ENCODE data around the gene BCL3. TPM values are rescaled to one million over a fixed set of nuclear protein-coding genes. Genes with fewer than 3 reads are reported as not detected.

The BCL3 gene
- total and polyA plus RNA-seq, 12 donors = 7.1 to 76.3 (median 20.9) TPM

DNA sequence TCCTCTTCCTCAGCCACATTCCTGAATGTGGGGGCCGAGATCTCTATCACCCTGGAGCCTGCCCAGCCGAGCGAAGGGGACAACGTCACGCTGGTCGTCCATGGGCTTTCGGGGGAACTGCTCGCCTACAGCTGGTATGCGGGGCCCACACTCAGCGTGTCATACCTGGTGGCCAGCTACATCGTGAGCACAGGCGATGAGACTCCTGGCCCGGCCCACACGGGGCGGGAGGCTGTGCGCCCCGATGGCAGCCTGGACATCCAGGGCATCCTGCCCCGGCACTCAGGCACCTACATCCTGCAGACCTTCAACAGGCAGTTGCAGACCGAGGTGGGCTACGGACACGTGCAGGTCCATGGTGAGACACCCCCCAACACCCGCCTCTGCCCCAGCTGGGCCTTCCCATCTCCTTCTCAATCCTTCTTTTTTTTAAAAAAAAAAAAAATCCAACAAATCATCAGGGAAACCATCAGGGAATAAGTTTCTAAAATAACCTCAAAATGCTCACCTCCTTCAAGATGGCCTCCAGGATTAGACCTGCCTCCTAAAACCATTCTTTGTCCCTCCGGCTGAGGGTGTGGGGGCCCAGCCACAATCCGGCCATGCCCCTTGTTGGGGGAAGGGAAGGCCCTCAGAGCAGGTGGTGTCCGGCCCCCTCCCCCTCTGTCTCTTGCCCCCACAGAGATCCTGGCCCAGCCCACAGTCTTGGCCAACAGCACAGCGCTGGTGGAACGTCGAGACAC lies 45.0 kb upstream of the BCL3 start:
- H3K36me3 ChIP-seq = no peaks in the 10 kb centered on the region
- intact Hi-C loops (cut with DNase I) = no loop called here
- H3K4me1 ChIP-seq = no peaks in the 10 kb centered on the region
- no peak overlapping the region for H3K27ac ChIP-seq
- no peaks in the 10 kb centered on the region for H3K27me3 ChIP-seq
- H3K9me3 ChIP-seq = no peaks in the 10 kb centered on the region
- ATAC-seq = no peak
- DNase-seq = no peak
- TF ChIP-seq, protein P1, sequence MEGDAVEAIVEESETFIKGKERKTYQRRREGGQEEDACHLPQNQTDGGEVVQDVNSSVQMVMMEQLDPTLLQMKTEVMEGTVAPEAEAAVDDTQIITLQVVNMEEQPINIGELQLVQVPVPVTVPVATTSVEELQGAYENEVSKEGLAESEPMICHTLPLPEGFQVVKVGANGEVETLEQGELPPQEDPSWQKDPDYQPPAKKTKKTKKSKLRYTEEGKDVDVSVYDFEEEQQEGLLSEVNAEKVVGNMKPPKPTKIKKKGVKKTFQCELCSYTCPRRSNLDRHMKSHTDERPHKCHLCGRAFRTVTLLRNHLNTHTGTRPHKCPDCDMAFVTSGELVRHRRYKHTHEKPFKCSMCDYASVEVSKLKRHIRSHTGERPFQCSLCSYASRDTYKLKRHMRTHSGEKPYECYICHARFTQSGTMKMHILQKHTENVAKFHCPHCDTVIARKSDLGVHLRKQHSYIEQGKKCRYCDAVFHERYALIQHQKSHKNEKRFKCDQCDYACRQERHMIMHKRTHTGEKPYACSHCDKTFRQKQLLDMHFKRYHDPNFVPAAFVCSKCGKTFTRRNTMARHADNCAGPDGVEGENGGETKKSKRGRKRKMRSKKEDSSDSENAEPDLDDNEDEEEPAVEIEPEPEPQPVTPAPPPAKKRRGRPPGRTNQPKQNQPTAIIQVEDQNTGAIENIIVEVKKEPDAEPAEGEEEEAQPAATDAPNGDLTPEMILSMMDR (IDR thresholded peaks at IDR 0.05) = no peak
- WGBS, 2 donors = 89 to 90% methylated on average over 28 of the region's 28 CpGs
- no peak overlapping the region for H3K4me3 ChIP-seq

DNA sequence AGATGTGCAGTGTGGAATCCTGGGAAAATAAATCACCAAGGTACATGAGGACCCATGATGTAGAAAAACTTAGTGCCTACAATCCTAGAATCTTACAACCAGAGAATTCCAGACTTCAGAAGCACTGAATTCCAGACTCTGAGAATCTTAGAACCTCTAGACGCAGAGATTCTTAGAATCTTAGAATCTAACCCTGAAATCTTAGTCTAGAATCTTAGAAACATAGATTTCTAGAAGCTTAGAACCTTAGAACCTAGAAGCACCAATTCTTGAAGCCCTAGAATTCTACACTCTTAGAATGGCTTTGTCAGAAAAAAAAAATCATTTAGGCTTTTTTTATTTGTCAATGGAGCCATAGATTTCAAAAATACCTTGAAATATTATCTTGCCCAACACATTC lies 43.5 kb upstream of the BCL3 start:
- 93 to 98% methylated on average over 1 of the region's 1 CpG for WGBS, 2 donors
- DNase-seq (no peak), ATAC-seq (no peak)
- no peak overlapping the region for H3K27ac ChIP-seq
- no peak overlapping the region for H3K4me3 ChIP-seq
- no peaks in the 10 kb centered on the region for H3K4me1 ChIP-seq
- intact Hi-C loops (cut with DNase I) = no loop called here
- H3K27me3 ChIP-seq = no peaks in the 10 kb centered on the region
- H3K9me3 ChIP-seq = no peaks in the 10 kb centered on the region
- TF ChIP-seq, protein P1 (IDR thresholded peaks at IDR 0.05) = no peak
- no peaks in the 10 kb centered on the region for H3K36me3 ChIP-seq

DNA sequence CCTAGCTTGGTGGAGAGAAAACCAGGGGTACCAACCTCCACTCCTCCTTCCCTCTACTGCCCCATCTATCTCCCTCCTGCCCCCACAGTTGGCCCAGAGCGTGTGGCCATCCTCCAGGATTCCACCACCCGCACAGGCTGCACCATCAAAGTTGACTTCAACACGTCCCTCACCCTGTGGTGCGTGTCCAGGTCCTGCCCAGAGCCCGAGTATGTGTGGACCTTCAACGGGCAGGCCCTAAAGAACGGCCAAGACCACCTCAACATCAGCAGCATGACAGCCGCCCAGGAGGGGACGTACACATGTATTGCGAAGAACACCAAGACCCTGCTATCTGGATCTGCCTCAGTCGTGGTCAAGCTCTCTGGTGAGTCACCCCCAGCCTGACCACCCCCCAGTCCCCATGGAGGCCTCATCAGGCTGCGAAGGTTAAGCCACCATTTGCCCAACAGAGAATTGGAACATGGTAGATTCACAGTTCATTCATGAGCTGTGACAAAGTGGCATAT lies 43.0 kb upstream of the BCL3 start:
- H3K27me3 ChIP-seq = no peaks in the 10 kb centered on the region
- no peak for DNase-seq
- no peak for ATAC-seq
- no peak overlapping the region for H3K4me3 ChIP-seq
- no peaks in the 10 kb centered on the region for H3K36me3 ChIP-seq
- intact Hi-C loops (cut with DNase I) = no loop called here
- H3K4me1 ChIP-seq = peaks cover 0 to 4% (median 0%) of the 10 kb centered on the region in 9 donors
- 94 to 97% methylated on average over 12 of the region's 12 CpGs for WGBS, 2 donors
- TF ChIP-seq, protein P1 (IDR thresholded peaks at IDR 0.05) = no peak
- no peaks in the 10 kb centered on the region for H3K9me3 ChIP-seq
- H3K27ac ChIP-seq = no peak overlapping the region

GRCh38 chr19:44706506-44707236 lies 41.8 kb upstream of the BCL3 start:
- no peak for DNase-seq
- Histone ChIP-seq H3K36me3 (no peaks in the 10 kb centered on the region), H3K27ac (no peak overlapping the region), H3K27me3 (no peaks in the 10 kb centered on the region), H3K4me3 (no peak overlapping the region), H3K4me1 (peaks cover 0 to 6% (median 0%) of the 10 kb centered on the region in 9 donors), H3K9me3 (no peaks in the 10 kb centered on the region)
- TF ChIP-seq, protein P1 (IDR thresholded peaks at IDR 0.05) = no peak
- intact Hi-C loops (cut with DNase I) = no loop called here
- WGBS, 2 donors = 86 to 90% methylated on average over 6 of the region's 6 CpGs
- no peak for ATAC-seq

Data from heart right ventricle (tissue), 16 donors.